HG03575 (cell line): ENCODE results near the gene OR5H1.
"Not testable (repeated sequence)": the region's sequence is repeated elsewhere in the genome, so short reads cannot be mapped to it uniquely, and the experiment has no call there.

Source experiments
- ATAC-seq: cut with Tn5 transposase; IDR thresholded peaks from one replicate; pipeline ENCODE4 v1.9.1; 2021; ENCODE audit not compliant: unreplicated experiment, insufficient number of reproducible peaks, low FRiP score; ENCODE audit errors: extremely low read depth

The OR5H1 gene

DNA sequence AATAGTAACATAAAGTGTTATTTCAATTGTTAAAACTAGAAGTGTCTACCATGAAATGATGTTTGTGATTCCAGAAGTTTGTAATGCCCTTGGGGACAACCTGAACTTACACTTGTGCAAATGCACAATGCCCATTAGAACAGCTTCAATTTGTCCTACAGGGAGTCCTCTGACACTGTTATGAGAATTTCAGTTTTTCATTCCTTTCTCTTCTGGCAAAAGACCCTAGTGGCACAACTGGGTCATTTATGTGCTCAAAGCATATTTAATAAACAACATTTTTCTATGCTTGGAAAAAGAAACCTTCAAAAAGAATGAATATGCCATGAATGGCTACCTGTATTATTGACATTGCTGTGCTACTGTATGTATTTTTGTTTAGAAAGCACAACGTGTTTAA lies at the start of gene OR5H1:
Gene OR5H1 (plus strand): TSS at position 301 of the 400 bp plus-strand sequence. CDS start 1,977 bp downstream, outside the sequence.
- no peak for ATAC-seq

DNA sequence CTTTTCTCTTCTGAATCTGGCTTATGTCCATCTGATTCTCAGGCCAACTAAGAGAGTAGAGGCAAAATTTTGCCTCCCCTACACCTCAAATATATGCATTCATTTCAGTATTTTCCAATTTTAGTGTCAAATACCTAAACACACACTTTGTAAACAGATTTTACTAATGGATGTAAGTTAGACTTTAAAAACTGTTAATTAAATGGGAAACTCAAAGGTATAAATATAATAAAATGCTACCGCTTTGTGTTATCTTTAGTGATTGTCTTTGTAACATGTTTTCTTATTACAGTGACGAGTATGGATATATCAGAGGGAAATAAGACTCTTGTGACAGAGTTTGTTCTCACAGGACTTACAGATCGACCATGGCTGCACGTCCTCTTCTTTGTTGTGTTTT lies 43.6 kb upstream of the OR5H1 start, which contains the start of gene OR5AC2:
Gene OR5AC2 (plus strand): TSS at position 301 of the 400 bp plus-strand sequence. CDS start 0 bp downstream, at position 301.
- no peak for ATAC-seq

DNA sequence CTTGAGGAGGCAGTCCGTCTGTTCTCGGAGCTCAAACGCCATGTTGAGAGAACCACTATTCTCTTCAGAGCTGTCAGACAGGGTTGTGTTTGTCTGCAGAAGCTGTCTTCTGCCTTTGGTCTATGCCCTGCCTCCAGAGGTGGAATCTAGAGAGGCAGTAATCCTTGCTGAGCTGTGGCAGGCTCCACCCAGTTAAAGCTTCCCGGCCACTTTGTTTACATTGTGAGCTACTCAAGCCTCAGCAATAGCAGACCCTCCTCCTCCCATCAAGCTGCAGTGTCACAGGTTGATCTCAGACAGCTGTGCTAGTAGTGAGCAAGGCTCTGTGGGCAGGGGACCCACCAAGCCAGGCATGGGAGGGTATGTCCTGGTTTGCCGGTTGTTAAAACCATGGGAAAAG lies 34.6 kb upstream of the OR5H1 start:
- no peak for ATAC-seq

DNA sequence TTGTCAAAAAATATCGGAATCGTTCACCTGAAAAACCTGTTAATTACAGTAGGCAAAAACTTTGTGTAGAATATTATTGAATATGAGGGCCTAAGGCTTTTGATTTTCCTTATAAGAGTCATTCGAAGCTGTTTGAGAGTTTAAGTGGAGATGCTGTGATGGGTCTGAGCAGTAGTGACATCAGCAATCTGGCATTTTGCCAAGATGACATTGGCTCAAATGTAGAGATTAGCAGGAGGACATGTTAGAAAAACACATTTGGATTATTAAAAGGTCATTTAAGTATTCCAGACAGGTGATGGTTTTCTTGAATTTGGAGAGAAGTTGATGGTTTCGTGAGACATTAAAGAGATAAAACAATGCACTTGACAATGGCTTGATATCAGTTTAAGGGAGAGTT lies 30.7 kb upstream of the OR5H1 start:
- ATAC-seq = no peak

DNA sequence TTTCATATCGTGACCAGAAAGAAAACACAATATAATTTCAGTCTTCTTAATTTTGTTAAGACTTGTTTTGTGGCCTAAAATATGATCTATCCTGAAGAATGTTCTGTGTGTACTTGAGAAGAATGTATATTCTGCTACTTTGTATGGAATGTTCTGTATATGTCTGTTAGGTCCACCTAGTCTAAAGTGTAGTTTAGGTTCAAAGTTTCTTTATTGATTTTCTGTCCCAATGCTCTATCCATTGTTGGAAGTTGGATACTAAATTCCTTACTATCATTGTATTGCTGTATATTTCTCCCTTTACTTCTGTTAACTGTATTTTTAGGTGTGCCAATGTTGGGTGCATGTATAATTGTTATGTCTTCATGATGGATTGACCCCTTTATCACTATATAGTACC lies 22.4 kb upstream of the OR5H1 start:
- no peak for ATAC-seq

DNA sequence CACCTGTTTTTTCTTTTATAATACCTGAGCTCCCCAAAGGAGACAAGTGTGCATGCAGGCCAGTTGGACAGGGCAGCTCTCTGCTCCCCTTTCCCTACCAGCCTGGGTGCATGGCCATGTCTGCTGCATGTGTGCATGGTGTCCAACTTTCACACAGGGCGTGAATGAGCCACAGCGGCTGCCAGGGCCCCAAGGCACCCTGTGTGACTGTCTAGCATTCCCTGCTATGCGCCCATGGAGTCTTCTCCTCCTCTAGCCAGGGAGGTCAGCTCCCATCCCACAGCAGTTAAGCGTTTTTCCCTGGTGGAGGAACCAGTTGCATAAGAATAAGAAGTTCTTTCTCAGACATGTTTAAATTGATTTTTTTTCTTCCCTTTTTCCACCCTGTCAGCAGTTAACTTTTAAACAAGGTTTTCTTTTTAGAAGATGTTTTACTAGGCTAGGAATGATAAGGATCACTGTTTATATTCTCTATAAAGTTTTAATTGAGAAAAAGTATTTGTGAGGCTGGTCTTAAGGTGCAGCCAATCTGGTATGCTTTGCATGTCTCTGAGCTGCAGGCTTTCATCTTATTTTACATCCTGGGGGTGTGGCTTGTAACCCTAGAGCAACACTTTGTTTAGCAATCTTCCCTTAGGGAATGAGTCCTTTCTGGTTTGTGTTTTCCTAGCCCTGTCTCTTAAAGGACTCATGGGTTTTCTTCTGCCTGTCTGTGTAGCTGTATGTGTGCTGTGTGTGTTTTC lies 20.5 kb upstream of the OR5H1 start:
- no peak for ATAC-seq

DNA sequence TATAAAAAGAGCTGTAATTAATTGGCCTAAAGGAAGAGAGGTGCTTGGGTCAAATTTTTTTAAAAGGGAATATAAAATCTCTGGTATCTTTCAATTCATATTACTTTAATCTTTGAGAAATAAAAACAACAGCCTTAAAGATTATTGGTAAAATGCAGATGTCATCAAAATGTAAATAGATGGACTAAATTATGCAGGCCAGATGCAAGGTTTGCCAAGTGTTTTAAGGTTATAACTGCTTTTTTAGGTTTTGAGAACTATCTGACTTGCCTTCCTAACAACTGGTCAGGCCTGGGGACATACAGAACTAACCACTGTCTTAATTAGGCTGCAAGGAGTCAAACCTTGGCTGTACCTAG lies 20.0 kb upstream of the OR5H1 start:
- no peak for ATAC-seq

DNA sequence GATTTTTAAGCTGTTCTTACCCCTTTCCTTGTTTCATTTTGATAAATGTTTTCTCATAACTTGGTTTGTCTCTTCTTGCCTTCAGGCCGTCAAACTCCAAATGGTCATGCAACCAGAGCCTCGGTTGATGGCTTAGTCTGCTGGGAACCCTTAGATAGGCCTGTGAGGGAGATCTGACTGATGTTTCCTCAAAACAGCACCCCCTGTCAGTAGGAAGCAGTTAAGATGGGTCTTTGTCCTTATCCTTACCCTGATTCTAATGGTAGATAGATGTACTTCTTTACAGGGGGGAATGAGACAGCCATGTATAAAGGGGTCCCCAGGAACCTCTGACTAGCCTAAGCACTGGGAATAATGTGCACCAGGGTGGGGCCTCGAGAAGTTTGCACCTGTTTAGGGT lies 16.3 kb upstream of the OR5H1 start:
- no peak for ATAC-seq

DNA sequence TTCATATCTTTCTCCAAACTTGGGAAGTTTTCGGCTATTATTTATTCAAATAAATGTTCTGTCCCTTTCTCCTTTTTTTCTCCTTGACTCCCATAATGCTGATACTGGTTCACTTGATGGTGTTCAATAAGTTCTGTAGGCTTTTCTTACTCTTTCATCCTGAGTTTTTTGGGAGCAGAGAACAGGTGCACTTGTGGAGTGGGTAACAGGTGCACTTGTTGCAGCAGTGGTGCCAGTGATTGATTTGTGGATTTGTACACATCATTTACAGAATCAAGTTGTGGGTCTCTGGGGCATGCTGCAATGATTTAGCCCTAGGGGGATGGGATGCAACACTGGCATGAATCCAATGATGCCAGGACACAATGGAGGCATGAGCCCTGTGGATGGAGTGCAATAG lies 14.8 kb upstream of the OR5H1 start:
- ATAC-seq = no peak

DNA sequence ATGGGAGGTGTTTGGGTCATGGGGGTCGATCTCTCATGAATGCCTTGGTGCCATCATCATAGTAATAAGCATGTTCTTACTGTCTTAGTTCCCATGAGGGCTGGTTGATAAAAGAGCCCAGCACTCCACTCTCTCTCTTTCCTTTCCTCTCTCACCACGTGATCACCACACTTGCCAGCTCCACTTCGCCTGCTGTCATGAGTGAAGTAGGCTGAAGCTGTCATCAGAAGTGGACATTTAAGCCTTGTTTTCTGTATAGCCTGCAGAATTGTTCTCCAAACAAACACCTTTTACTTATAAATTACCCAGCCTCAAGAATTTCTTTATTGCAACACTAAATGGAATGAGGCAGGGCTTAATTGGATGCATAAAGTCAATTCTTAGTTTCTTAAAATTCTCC lies 6.1 kb downstream of the OR5H1 start:
- ATAC-seq = no peak

DNA sequence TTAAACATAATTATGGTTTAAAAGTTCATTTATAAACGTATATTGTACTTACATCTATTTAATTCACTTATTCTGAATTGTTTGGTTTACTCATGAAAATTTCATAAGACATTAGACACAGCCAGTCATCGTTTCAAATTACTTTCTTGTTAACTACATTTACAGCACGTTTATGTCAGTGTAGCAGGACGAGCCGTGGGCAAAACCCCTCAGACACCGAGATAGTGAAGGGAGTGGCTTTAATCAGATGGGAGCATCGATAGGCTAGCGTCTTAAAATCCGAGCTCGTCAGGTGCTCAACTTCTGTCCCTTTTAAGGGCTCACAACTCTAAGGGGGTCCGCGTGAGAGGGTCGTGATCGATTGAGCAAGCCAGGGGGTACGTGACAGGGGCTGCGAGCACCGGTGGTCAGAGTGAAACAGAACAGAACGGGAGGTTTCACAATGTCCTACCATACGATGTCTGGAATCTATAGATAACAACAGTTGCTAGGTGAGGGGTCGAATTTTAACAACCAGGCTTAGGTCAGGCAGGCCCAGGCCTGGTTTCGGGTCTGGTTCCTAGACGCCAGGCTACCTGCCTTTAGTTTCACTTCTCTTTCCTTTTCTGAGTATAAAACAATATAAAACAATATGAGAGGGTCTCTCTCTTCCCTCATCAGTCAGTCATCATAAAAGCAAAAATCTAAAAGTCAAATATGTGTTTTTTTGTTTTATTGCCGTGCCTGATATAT lies 7.5 kb downstream of the OR5H1 start:
- not testable (repeated sequence) for ATAC-seq

DNA sequence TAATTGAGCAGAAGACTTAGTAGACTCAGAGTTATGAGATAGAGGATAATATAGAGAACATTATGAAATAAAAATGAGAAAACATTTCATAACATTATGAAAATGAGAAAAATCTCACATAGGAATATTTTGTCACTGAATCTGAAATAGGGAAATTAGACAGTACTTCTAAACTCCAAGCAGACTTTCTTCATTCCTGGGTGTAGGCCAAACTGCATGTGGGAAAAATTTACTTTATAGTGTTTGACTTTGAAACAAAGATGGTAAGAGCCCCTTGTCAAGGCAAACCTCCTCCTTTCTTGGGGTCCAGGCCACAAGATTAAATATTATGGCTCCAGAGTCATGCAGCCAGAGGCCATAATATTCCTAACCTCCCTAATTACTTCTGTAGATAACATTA lies 10.0 kb downstream of the OR5H1 start:
- no peak for ATAC-seq

DNA sequence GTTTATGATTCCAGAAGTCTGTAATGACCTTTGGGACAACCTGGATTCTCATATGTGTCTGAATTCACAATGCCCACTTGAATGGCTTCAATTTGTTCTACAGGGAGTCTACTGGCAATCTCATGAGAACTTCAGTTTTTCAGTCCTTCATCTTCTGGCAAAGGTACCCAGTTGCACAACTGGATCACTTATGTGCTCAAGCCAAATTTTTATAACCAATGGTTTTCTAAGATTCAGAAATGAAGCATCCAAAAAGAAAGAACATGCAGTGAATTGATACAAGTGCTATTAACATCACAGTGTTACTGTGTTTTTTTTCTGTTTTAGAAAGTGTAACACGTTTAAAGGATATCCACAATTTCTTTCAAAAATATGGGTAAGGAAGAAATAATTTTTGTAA lies 16.7 kb downstream of the OR5H1 start, which contains the start of gene OR5H14:
Gene OR5H14 (plus strand): TSS at position 301 of the 400 bp plus-strand sequence. CDS start 1,907 bp downstream, outside the sequence.
- ATAC-seq = no peak

DNA sequence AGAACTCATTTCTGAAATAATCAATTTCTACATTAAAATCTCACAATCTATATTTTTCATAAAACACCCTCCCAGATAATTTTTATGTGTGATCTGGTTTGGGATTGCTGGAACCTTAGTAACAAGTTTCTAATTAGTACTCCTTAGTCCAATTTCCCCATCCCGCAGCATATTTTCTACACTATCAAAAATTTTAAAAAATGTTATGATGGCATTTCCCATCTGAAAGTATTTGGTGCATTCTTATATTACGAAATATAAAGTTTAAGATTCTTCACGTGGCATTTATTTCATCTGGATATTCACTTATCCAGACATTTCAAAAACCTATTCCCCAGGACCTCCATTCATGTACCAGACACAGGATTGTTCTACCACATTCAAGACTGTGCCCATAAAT lies 18.2 kb downstream of the OR5H1 start:
- ATAC-seq = no peak

DNA sequence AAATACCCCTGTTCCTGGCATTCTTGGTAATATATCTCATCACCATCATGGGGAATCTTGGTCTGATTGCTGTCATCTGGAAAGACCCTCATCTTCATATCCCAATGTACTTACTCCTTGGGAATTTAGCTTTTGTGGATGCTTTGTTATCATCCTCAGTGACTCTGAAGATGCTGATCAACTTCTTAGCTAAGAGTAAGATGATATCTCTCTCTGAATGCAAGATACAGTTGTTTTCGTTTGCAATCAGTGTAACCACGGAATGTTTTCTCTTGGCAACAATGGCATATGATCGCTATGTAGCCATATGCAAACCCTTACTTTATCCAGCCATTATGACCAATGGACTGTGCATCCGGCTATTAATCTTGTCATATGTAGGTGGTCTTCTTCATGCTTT lies 18.9 kb downstream of the OR5H1 start:
- ATAC-seq = not testable (repeated sequence)

DNA sequence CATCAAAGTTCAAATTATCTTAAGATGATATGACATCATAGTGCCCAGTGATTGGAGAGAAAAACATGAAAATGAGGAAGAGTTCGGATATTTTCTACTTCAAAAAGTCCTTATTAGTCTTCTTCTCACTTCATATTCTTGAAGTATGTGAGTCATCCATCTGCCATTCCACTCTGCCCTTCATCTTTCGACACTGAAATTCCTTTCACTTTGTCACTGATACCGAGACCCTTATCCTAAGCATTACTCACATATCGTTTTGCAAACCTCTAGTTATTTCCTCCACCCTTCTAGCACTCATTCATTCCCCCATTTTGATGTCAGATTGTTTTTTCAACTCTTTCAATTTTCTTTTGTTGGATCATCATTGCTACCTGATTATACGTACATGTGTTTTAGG lies 20.7 kb downstream of the OR5H1 start:
- no peak for ATAC-seq

DNA sequence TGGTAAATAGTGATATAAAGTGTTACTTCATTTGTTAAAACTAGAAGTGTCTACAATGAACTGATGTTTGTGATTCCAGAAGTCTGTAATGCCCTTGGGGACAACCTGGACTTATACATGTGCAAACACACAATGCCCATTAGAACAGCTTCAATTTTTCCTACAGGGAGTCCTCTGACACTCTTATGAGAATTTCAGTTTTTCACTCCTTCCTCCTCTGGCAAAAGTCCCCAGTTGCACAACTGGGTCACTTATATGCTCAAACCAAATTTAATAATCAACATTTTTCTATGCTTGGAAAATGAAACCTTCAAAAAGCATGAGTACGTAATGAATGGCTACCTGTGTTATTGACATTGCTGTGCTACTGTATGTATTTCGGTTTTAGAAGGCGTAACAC lies 35.9 kb downstream of the OR5H1 start, which contains the start of gene OR5H15:
Gene OR5H15 (plus strand): TSS at position 301 of the 400 bp plus-strand sequence. CDS start 2,004 bp downstream, outside the sequence.
- ATAC-seq = no peak

DNA sequence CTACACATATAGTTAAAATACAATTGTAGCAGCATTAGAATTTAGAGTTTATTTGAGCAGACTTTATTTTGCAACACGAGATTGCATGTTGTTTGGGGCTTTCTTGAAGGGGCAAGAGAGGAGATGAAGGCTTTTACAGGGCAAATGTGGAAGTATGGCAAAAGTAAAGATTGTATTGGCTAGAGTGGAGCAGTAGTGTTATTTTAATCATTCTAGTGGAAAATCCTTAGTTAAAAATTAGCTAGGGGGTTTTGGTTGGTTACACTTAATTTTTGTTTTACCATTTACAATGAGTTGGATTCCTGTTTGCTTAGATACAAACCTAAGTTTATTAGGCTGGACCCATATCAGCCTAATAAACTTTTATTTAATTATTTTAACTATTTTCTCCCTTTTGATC lies 40.5 kb downstream of the OR5H1 start:
- ATAC-seq = no peak

DNA sequence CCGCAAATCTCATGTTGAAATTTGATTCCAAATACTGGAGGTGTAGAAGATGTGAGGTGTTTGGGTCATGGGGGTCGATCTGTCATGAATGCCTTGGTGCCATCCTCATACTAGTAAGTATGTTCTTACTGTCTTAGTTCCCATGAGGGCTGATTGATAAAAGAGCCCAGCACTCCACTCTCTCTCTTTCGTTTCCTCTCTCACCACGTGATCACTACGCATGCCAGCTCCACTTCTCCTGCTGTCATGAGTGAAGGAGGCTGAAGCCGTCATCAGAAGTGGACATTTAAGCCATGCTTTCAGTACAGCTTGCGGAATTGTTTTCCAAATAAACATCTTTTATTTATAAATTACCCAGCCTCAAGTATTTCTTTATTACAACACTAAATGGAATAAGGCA lies 42.1 kb downstream of the OR5H1 start:
- ATAC-seq = no peak

DNA sequence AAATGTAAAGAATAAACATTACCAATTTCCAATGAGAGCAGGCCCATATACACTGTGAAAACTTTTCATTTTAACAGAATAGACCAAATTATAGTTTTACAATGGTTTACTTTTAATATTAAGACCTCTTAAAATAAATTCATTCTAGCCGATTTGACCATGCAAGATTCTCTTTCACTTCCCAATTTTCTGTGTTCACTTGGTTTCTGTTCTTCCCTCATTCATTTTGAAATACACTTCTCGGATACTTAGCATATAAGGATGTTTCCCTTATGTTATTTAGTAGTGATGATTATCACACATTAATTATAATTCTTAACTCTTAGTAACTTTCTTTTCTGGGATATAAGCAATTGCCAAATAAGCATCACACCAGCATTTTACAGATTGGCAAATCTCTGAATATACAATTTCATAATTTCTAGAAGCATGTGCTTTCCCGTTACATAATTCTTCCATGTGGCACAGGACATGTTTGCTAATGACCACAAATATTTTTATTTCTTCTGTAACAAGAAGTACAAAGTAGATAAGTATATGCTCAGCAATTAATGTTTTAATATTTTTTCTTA lies 49.9 kb downstream of the OR5H1 start:
- ATAC-seq = no peak
